Measurements from ENCODE around the gene PIP5KL1. TPM values are rescaled to one million over a fixed set of nuclear protein-coding genes. Genes with fewer than 3 reads are reported as not detected.

PIP5KL1 gene
- total and polyA plus RNA-seq, 4 donors = 2.7 to 19.1 (median 11.9) TPM

DNA sequence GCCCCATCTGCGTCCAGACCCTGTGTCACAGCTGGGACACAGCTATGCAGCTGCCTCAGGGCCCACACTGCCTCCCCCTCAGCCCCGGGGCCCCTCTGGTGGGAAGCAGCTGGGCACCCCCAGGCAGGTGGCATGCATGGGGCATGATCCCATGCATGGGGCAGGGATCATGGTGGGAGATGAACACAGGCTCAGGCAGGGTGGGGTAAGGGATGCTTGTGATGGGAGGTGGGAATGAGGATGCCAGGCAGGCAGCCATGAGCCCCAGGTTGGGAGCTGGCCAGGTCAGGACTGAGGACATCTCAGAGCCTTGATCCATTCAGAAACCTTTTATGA, 30.5 kb upstream of the PIP5KL1 start:
- DNase-seq (ENCODE audit: low read depth in 4 of 6, low spot score in 6 of 6) = no peak
- peaks cover 2% of the 10 kb centered on the region for H3K9me3 ChIP-seq (ENCODE audit: control insufficient read depth, insufficient read depth, low read length)
- WGBS (ENCODE audit: insufficient coverage) = 93% methylated on average over 2 of the region's 2 CpGs
- no peak overlapping the region for H3K4me3 ChIP-seq (ENCODE audit: low read depth, low read length)
- no peak overlapping the region for H3K27ac ChIP-seq (ENCODE audit: low read depth, low read length)
- H3K27me3 ChIP-seq (ENCODE audit: control insufficient read depth, insufficient read depth, low read length) = no peaks in the 10 kb centered on the region
- H3K4me1 ChIP-seq (ENCODE audit: control insufficient read depth, insufficient read depth, low read length) = peaks cover 62% of the 10 kb centered on the region
- peaks cover 25% of the 10 kb centered on the region for H3K36me3 ChIP-seq (ENCODE audit: control insufficient read depth, insufficient read depth, low read length)

- H3K36me3 ChIP-seq (ENCODE audit: control insufficient read depth, insufficient read depth, low read length) = peaks cover 25% of the 10 kb centered on the region
- H3K4me1 ChIP-seq (ENCODE audit: control insufficient read depth, insufficient read depth, low read length) = peaks cover 61% of the 10 kb centered on the region
- H3K4me3 ChIP-seq (ENCODE audit: low read depth, low read length) = no peak overlapping the region
- H3K27ac ChIP-seq (ENCODE audit: low read depth, low read length) = peak overlapping the region; percentile 59
- no peaks in the 10 kb centered on the region for H3K27me3 ChIP-seq (ENCODE audit: control insufficient read depth, insufficient read depth, low read length)
- peaks cover 2% of the 10 kb centered on the region for H3K9me3 ChIP-seq (ENCODE audit: control insufficient read depth, insufficient read depth, low read length)
- no peak for DNase-seq (ENCODE audit: low read depth in 4 of 6, low spot score in 6 of 6)
- 50% methylated on average over 11 of the region's 11 CpGs for WGBS (ENCODE audit: insufficient coverage)
Measured at GRCh38 chr9:127960410-127961154, 30.0 kb upstream of the PIP5KL1 start.

GRCh38 chr9:127959841-127960409, 29.3 kb upstream of the PIP5KL1 start:
- Histone ChIP-seq H3K27ac (ENCODE audit: low read depth, low read length) (peak overlapping the region; percentile 59), H3K27me3 (ENCODE audit: control insufficient read depth, insufficient read depth, low read length) (no peaks in the 10 kb centered on the region), H3K4me3 (ENCODE audit: low read depth, low read length) (no peak overlapping the region), H3K4me1 (ENCODE audit: control insufficient read depth, insufficient read depth, low read length) (peaks cover 61% of the 10 kb centered on the region), H3K9me3 (ENCODE audit: control insufficient read depth, insufficient read depth, low read length) (peaks cover 2% of the 10 kb centered on the region), H3K36me3 (ENCODE audit: control insufficient read depth, insufficient read depth, low read length) (peaks cover 27% of the 10 kb centered on the region)
- DNase-seq (ENCODE audit: low read depth in 4 of 6, low spot score in 6 of 6) = no peak
- 100% methylated on average over 2 of the region's 2 CpGs for WGBS (ENCODE audit: insufficient coverage)

DNA sequence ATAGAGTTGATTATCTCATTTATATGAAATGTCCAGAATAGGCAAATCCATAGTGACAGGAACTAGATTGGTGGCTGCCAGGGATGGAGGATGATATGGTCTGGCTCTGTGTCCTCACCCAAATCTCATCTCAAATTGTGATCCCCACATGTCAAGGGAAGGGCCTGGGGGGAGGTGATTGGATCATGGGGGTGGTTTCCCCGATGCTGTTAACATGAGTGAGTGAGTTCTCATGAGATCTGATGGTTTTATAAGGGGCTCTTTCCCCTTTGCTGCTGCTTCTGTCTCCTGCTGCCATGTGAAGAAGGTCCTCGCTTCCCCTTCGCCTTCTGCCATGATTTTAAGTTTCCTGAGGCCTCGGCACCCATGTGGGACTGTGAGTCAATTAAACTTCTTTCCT, 28.8 kb upstream of the PIP5KL1 start:
- DNase-seq (ENCODE audit: low read depth in 4 of 6, low spot score in 6 of 6) = no peak
- Histone ChIP-seq H3K4me3 (ENCODE audit: low read depth, low read length) (no peak overlapping the region), H3K9me3 (ENCODE audit: control insufficient read depth, insufficient read depth, low read length) (peaks cover 2% of the 10 kb centered on the region), H3K27ac (ENCODE audit: low read depth, low read length) (peak overlapping the region; percentile 33), H3K4me1 (ENCODE audit: control insufficient read depth, insufficient read depth, low read length) (peaks cover 61% of the 10 kb centered on the region), H3K27me3 (ENCODE audit: control insufficient read depth, insufficient read depth, low read length) (no peaks in the 10 kb centered on the region), H3K36me3 (ENCODE audit: control insufficient read depth, insufficient read depth, low read length) (peaks cover 27% of the 10 kb centered on the region)
- WGBS (ENCODE audit: insufficient coverage) = 100% methylated on average over 2 of the region's 4 CpGs

DNA sequence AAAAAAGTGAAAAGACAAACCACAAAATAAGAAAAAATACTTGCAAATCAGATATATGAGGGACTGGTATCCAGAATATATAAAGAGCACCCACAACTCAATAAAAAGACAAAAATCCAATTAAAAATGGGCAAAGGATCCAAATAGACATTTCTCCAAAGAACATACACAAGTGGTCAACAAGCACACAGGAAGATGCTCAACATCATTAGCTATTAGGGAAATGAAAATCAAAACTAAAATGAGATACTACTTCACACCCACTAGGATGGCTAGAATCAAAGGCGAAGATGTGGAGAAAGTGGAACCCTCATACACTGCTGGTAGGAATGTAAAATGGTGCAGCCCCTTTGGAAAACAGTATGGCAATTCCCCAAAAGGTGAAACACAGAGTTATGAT, 28.2 kb upstream of the PIP5KL1 start:
- Histone ChIP-seq H3K36me3 (ENCODE audit: control insufficient read depth, insufficient read depth, low read length) (peaks cover 20% of the 10 kb centered on the region), H3K9me3 (ENCODE audit: control insufficient read depth, insufficient read depth, low read length) (peaks cover 2% of the 10 kb centered on the region), H3K27ac (ENCODE audit: low read depth, low read length) (no peak overlapping the region), H3K27me3 (ENCODE audit: control insufficient read depth, insufficient read depth, low read length) (no peaks in the 10 kb centered on the region), H3K4me3 (ENCODE audit: low read depth, low read length) (no peak overlapping the region), H3K4me1 (ENCODE audit: control insufficient read depth, insufficient read depth, low read length) (peaks cover 61% of the 10 kb centered on the region)
- WGBS (ENCODE audit: insufficient coverage) = no CpG with 5 or more reads among the region's 1 CpG
- DNase-seq (ENCODE audit: low read depth in 4 of 6, low spot score in 6 of 6) = no peak

DNA sequence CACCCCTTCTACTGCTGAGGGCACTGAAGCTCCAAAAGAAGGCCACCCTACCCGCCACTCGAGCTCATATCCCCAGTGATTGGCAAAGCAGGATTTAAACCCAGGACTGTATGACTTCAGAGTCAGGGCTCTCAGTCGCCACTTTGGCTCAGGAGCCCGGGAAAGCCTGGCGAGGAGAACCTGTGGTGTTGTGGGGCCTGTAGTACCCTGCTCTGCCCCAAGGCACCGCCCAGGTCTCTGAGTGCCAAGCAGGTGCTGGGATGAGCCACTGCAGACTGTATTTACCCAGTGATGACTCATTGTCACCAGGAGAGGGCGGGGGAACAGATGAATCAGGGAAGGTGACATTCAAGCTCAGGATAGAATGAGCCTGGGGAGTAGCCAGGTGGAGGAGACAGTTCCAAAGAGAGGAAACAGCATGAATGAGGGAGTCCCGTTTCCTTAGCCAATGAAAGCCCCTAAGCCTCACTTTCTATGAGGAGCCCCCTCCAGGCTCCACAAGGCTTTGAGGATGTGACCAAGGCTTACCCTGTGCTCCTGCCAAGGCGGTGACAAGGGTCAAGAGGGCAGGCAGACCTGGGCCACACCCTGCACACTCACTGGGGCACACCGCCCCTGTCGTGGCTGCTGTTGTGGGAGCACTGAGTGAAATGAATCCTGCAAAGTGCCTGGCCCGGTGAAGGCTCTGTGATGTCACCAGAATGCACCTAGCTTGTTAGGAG, 24.9 kb upstream of the PIP5KL1 start:
- peaks cover 15% of the 10 kb centered on the region for H3K36me3 ChIP-seq (ENCODE audit: control insufficient read depth, insufficient read depth, low read length)
- H3K27ac ChIP-seq (ENCODE audit: low read depth, low read length) = peak overlapping the region; percentile 45
- peak in 1 of 6 donors; percentile 36 for DNase-seq (ENCODE audit: low read depth in 4 of 6, low spot score in 6 of 6)
- WGBS (ENCODE audit: insufficient coverage) = 69% methylated on average over 11 of the region's 12 CpGs
- peaks cover 2% of the 10 kb centered on the region for H3K9me3 ChIP-seq (ENCODE audit: control insufficient read depth, insufficient read depth, low read length)
- peaks cover 59% of the 10 kb centered on the region for H3K4me1 ChIP-seq (ENCODE audit: control insufficient read depth, insufficient read depth, low read length)
- H3K4me3 ChIP-seq (ENCODE audit: low read depth, low read length) = no peak overlapping the region
- H3K27me3 ChIP-seq (ENCODE audit: control insufficient read depth, insufficient read depth, low read length) = no peaks in the 10 kb centered on the region

DNA sequence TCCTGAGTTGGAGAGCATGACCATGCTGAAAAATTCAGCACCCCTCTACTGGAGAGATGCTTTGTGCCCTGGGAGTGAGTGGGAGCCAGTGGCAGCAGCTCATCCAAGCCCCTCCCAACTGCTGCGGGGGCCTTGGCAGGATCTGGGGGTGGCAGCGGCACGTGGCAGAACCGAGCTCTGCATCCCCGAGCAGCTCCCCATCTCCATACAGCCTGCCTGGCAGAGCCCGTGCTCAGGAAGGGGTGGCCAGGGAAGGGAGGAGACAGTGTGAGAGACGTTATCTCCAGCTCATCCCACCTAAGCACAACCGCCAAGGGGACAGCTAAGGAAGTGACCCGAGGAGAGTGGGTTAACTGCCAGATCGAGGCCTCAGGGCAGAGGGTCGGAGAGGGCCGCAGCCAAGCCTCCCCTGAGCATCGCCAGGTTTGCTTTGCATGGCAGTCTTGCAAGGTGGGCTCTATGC, 24.3 kb upstream of the PIP5KL1 start:
- Histone ChIP-seq H3K27me3 (ENCODE audit: control insufficient read depth, insufficient read depth, low read length) (no peaks in the 10 kb centered on the region), H3K9me3 (ENCODE audit: control insufficient read depth, insufficient read depth, low read length) (peaks cover 2% of the 10 kb centered on the region), H3K4me1 (ENCODE audit: control insufficient read depth, insufficient read depth, low read length) (peaks cover 59% of the 10 kb centered on the region), H3K27ac (ENCODE audit: low read depth, low read length) (peak overlapping the region; percentile 45), H3K36me3 (ENCODE audit: control insufficient read depth, insufficient read depth, low read length) (peaks cover 18% of the 10 kb centered on the region), H3K4me3 (ENCODE audit: low read depth, low read length) (no peak overlapping the region)
- WGBS (ENCODE audit: insufficient coverage) = 45% methylated on average over 9 of the region's 13 CpGs
- no peak for DNase-seq (ENCODE audit: low read depth in 4 of 6, low spot score in 6 of 6)

- H3K4me3 ChIP-seq (ENCODE audit: low read depth, low read length) = no peak overlapping the region
- H3K36me3 ChIP-seq (ENCODE audit: control insufficient read depth, insufficient read depth, low read length) = peaks cover 25% of the 10 kb centered on the region
- no peaks in the 10 kb centered on the region for H3K27me3 ChIP-seq (ENCODE audit: control insufficient read depth, insufficient read depth, low read length)
- H3K9me3 ChIP-seq (ENCODE audit: control insufficient read depth, insufficient read depth, low read length) = peaks cover 2% of the 10 kb centered on the region
- H3K4me1 ChIP-seq (ENCODE audit: control insufficient read depth, insufficient read depth, low read length) = peaks cover 66% of the 10 kb centered on the region
- peak overlapping the region; percentile 47 for H3K27ac ChIP-seq (ENCODE audit: low read depth, low read length)
- DNase-seq (ENCODE audit: low read depth in 4 of 6, low spot score in 6 of 6) = no peak
- WGBS (ENCODE audit: insufficient coverage) = 95% methylated on average over 16 of the region's 17 CpGs
Measured at GRCh38 chr9:127953768-127954505, 23.4 kb upstream of the PIP5KL1 start.

GRCh38 chr9:127953154-127953553, 22.6 kb upstream of the PIP5KL1 start:
- WGBS (ENCODE audit: insufficient coverage) = no CpG with 5 or more reads among the region's 1 CpG
- Histone ChIP-seq H3K9me3 (ENCODE audit: control insufficient read depth, insufficient read depth, low read length) (peaks cover 2% of the 10 kb centered on the region), H3K36me3 (ENCODE audit: control insufficient read depth, insufficient read depth, low read length) (peaks cover 32% of the 10 kb centered on the region), H3K4me1 (ENCODE audit: control insufficient read depth, insufficient read depth, low read length) (peaks cover 74% of the 10 kb centered on the region), H3K27ac (ENCODE audit: low read depth, low read length) (peak overlapping the region; percentile 43), H3K27me3 (ENCODE audit: control insufficient read depth, insufficient read depth, low read length) (no peaks in the 10 kb centered on the region), H3K4me3 (ENCODE audit: low read depth, low read length) (no peak overlapping the region)
- DNase-seq (ENCODE audit: low read depth in 4 of 6, low spot score in 6 of 6) = no peak

All from spinal cord (tissue), 10 donors.